GM21447 (cell line): ENCODE measurements around the gene PPM1G.

ENCODE experiments used
- ATAC-seq: cut with Tn5 transposase; IDR thresholded peaks from one replicate; pipeline ENCODE4 v1.9.1; 2021; ENCODE audit not compliant: unreplicated experiment

The PPM1G gene

DNA sequence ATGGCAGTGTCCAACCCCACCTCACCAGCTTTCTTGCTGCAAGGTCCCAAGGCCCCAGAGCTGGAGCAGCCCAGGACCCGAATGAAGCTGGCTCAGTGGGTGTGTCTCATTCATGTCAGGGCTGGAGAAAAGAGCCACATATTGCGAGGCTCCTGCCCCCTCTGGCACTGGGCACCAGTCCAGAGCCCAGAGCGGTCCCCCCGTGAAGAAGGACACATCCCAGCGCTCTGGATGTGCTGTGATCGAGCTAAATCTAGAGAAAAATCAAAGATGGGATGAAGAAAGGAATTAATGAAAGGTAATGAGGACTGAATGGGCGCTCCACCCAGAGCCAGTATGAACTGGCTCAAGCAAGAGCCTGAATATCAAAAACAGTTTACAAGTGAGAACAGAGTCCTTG lies 73.2 kb downstream of the PPM1G start:
- no peak for ATAC-seq

DNA sequence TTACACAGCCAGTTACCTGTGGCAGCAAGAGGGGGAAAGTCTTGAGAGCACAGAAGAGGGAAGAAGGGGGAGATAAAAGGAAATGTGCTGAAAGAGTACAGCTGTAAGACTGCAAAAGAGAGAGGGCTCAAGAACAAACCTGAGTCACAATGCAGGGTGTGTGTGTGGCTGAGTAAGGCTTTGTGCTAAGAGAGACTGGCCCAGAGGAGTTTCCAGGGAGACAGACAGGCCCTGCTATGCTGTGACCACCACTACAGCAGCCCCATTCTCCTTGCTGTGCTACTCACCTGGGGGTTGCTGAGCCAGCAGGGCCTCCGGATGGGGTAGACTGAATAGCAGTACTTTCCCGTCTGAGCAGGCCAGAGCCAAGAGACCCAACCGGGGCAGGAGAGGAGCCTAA lies 74.1 kb downstream of the PPM1G start:
- ATAC-seq: no peak
